GM08714 (cell line): ENCODE results near the gene SRI.
"Not testable (repeated sequence)": the region's sequence is repeated elsewhere in the genome, so short reads cannot be mapped to it uniquely, and the experiment has no call there.

ENCODE experiments used
- H3K4me3 ChIP-seq: fragments of 200-500 bp; sonication (Bioruptor generic); 2 replicates; pipeline ENCODE4 v1.5.1; 2014; ENCODE audit warnings: mild to moderate bottlenecking, low read length, inconsistent platforms
- ZNF274 ChIP-seq: IDR thresholded peaks from 2 replicates; pipeline ENCODE4 v1.6.1; 2012; ENCODE audit warnings: mild to moderate bottlenecking, low read depth, low read length

SRI gene

GRCh38 chr7:88176190-88176589 lies 43.6 kb downstream of the SRI start:
- no peak for TF ChIP-seq ZNF274
- H3K4me3 ChIP-seq: no peak overlapping the region

GRCh38 chr7:88172842-88173241 lies 47.0 kb downstream of the SRI start:
- TF ChIP-seq ZNF274: no peak
- H3K4me3 ChIP-seq: no peak overlapping the region

GRCh38 chr7:88169717-88170320 lies 50.0 kb downstream of the SRI start:
- TF ChIP-seq ZNF274: no peak
- no peak overlapping the region for H3K4me3 ChIP-seq

- H3K4me3 ChIP-seq: no peak overlapping the region
- no peak for TF ChIP-seq ZNF274
These were observed 52.1 kb downstream of the SRI start for GRCh38 chr7:88167721-88168120.

- no peak overlapping the region for H3K4me3 ChIP-seq
- no peak for TF ChIP-seq ZNF274
These were observed 52.6 kb downstream of the SRI start for GRCh38 chr7:88167223-88167622.

GRCh38 chr7:88165697-88166096 lies 54.1 kb downstream of the SRI start:
- TF ChIP-seq ZNF274: no peak

GRCh38 chr7:88159741-88160140 lies 60.1 kb downstream of the SRI start:
- not testable (repeated sequence) for H3K4me3 ChIP-seq

More at GRCh38 chr7:88165697-88166096, 54.1 kb downstream of the SRI start:
- no peak overlapping the region for H3K4me3 ChIP-seq

GRCh38 chr7:88156356-88156755 lies 63.5 kb downstream of the SRI start:
- TF ChIP-seq ZNF274: no peak
- H3K4me3 ChIP-seq: no peak overlapping the region

GRCh38 chr7:88155756-88156155 lies 64.1 kb downstream of the SRI start:
- TF ChIP-seq ZNF274: no peak
- H3K4me3 ChIP-seq: no peak overlapping the region
